GM19324 (cell line): ENCODE measurements around the gene MAST2.

Experiments
- ATAC-seq: cut with Tn5 transposase; IDR thresholded peaks from one replicate; pipeline ENCODE4 v1.9.1; 2021; ENCODE audit warnings: mild to moderate bottlenecking, moderate library complexity; ENCODE audit not compliant: unreplicated experiment, low FRiP score

MAST2 gene

GRCh38 chr1:46084553-46085451 is 281.4 kb downstream of the MAST2 start:
- no peak for ATAC-seq
